ENCODE data around the gene CHSY1.

The CHSY1 gene

GRCh38 chr15:101170568-101171350 lies 81.1 kb downstream of the CHSY1 start:
- DNase-seq (ENCODE audit: low spot score), result no peak

GRCh38 chr15:101169495-101170071 lies 82.3 kb downstream of the CHSY1 start:
- DNase-seq (ENCODE audit: low spot score), result no peak

DNA sequence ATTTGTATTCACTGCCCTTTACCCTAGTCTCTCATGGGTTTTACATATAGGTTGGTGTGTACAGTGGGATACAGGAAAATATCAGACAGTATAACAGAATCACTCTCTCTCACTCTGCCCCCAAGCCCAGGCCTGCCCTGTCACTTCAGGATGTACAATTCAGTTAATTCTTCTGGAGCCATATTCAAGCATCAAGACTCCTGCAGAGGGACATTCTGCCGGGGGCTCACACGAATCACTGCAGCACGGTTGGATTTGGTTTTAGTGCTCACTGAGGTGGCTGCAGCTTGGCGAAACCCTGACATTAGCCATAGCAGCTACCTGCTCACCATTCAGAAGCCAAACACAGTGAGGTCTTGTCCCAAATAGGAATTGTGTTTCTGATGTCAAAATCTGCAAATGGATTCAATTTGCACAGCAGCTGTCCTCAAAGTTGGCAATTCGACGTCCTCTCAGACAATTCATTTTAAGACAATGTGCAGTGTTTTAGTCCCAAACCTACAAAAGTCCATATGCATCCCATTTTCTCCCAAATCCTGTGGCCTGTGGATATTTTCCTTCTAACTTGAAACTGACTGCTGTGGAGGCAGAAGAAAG lies 82.9 kb downstream of the CHSY1 start:
- no peak for DNase-seq (ENCODE audit: low spot score)

DNA sequence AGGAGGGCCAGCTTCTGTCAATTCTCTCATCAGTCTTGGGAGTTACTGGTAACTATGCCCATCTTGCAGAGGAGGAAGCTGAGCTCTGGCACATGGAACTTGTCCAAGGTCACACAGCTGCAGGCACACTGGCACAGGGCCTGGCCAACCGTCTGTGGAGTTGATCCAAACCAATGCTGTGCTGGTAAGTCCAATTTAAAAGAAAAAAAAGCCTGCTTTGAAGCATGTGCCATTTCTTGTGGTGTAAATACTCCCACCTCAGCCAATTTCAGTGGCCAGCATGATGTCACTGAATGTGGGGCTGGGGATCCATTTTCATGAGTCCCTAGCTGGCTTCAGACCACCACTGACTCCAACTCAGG lies 83.4 kb downstream of the CHSY1 start:
- no peak for DNase-seq (ENCODE audit: low spot score)

DNA sequence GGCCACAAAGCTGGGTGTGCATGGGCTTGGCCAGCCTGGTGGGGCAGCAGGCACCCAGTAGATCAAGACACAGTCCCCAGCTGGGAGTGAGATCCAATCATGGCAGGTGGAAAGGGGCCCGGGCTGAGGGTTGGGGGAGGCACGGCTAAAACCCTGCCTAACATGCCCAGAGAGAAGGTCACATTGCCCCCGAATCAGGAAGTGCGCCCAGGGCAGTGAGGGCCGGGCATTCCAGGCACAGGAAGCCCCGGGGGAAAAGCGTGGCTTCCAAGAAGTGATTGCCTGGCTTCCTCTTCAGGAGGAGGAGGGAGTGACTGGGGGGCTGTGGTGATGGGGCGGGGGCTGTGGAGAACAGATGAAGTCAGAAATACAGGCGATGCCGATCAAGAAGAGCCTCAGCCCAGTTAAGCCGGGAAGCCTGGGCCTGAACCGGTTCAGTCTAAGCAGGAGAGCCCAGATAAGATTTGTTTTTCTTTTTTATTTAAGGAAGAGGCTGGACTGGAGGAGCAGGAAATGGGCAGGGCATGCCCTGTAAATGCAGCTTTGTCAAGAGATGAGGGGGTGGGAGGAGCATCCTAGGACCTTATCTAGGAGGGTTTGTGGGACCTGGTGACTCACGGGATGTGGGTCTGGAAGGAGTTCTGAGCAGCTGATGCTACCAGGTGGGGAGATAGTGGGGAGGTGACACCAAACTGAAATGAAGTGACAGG lies 83.9 kb downstream of the CHSY1 start:
- DNase-seq (ENCODE audit: low spot score), result peak; percentile 11

- no peak for DNase-seq (ENCODE audit: low spot score)
Measured at GRCh38 chr15:101167411-101167752, 84.5 kb downstream of the CHSY1 start.

GRCh38 chr15:101165905-101166471 lies 85.9 kb downstream of the CHSY1 start:
- DNase-seq (ENCODE audit: low spot score), result no peak

DNA sequence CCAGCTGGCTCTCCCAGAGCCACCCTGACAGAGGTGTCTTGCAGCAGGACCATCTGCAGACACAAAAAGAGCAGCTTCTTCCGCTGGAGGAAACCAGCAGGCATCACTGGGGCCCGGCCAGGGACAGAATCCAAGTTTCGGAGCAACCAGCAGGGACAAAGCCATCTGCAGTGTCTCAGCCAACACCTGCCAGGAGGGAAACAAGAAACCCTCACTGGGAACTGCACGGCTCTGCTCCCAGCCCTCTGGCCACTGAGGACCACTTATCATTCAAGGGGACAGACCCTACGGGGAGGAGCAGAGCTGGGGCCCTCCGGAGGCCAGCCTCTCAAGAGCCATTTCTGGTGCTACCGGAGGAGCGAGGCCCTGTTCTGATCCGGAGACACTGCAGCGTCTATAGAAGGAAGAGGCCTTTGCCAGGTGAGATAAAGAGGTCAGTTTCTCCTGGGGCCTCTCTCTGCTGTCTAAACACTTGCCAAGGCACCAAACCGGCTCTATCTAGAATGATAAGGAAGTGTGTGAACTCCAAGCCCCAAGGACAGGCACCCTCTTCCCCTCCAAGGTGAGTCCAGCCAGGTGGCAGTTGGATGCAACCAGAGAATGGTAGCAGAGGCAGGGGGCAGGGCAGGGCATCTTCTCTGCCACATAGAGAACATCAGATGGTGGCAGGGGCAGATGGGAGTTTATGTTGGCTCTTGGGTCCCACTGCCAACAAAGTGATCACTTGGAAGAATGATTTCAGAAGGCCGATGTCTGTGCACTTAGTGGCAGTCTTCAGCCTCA lies 89.0 kb downstream of the CHSY1 start:
- DNase-seq (ENCODE audit: low spot score), result no peak

GRCh38 chr15:101161656-101162055 lies 90.2 kb downstream of the CHSY1 start:
- DNase-seq (ENCODE audit: low spot score), result no peak

DNA sequence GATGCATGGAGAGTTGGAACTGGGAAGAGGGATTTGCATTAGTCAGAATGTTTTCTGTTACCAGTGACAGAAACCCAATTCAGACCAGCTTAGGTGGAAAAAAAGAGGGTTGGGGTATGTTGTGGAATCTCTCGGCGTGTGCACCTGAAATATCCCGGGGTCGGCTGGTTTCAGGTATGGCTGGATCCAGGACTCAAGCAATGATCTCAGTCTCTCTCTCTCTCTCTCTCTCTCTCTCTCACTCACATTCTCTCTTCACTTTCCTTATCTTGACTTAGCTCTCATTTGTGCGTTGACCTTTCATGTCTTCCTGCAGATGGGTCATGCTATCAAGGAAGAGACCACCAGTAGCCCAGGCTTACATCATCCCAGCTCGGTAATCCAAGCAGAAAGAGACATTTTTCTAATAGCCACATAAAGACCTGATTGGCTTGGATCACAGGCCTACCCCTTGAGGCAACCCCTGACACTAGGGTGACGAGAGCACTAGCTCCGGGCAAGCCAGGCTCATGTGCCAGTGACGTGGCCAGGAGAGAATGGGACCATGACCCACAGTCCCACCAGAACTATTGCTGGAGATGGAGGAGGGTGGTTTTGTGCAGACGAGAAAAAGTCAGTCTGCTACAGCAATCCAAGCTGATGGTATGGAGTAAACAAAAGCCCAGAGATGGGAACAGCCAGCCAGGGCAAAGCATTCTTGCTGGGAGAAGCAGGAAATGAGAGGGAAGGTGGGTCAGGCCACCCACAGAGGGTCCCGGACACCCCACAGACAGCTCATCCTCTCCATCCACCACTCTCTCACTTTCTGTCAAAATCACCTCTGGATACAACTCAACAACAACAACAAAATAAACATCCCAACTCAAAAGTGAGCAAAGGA lies 91.7 kb downstream of the CHSY1 start:
- DNase-seq (ENCODE audit: low spot score), result no peak

GRCh38 chr15:101159096-101159935 lies 92.5 kb downstream of the CHSY1 start:
- no peak for DNase-seq (ENCODE audit: low spot score)

DNA sequence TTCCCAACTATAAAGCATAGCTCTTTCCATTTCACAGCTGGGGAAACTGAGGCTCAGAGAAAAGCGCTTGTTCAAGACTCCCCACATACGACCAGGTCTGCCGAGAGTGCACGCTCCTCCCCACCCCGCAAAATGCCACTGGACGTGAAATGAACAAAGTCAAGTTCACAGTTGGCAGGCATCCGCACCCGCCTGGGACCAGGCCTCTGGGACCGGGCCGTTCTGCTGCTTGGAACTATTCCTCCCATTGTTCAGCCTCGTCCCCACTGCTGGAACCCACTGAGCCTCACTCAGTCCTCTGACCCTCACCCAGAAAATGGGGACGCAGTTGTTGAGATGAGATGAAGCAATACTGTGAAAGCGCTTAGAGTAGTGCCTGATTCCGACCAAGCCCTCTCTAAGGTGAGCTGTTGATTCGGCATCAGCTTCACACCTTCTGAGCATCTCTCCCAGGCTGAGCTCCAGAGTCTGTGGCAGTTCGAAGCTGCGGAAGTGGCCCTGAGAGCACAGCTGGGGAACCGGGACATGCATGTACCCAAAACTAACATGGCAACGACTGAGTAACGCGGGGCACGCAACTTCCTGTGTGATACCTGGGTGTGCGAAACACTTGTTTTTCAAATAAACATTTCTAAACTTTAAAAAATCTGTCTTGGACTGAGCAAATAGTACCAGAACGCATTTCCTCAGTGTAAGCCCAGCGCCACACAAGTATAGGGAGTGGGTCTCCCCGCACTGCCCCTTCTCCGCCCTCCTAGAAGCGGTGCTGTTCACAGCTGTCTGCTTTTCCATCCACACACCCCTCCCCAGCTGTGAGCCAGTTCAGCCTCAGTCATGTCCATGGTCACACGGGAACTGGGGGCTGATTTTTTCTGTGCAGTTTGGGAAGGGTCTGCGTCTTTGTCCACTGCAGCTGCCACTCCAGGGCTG lies 93.4 kb downstream of the CHSY1 start:
- DNase-seq (ENCODE audit: low spot score), result no peak

DNA sequence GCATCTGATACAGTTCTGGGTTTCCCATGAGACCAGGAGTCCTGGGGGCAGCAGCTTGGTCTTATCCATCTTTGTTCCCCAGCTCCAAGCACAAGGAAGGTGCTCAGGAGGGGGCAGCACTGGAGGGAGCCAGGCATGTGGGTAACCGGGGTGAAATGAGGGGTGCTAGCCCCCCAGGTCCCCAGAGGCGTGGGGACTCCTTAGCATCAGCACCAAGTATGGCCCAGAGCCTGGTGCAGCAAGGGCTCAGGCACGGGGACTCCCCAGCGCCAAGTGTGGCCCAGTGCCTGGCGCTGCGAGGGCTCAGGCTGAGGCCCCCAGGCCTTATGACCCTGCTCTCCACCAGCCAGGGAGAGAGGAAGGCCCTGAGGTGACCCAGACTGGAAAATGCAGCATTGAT lies 94.1 kb downstream of the CHSY1 start:
- DNase-seq (ENCODE audit: low spot score), result no peak

DNA sequence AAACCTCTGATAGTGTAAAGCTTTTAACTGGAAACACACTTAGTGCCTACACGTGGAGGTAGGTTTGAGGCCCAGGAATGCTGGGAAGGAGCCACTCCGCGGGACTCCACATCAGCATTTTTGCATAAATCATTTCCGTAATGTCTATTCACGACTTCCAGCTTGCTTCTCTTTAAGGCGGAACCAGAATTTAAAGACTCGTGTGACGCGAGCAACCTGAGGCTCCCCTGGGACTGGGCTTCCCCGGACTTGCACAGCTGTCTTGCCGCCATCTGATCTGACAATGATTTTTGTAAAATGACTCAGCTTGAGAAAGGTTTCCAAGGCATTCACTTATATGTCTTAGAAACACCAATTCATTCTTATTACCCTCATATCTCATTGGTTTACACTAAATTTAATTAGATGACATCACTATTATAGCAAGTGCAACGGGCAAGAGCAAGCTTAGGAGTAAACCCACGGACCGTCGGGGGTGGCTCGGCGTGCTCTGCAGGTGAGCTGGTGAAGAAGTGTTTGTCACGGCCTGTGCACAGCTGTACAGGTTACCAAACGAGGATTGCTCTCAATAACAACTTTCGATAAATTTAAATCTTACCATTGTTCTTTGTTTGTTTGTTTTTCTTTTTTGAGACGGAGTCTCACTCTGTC lies 95.2 kb downstream of the CHSY1 start:
- DNase-seq (ENCODE audit: low spot score), result no peak

- no peak for DNase-seq (ENCODE audit: low spot score)
Measured at GRCh38 chr15:101156061-101156460, 95.8 kb downstream of the CHSY1 start.

DNA sequence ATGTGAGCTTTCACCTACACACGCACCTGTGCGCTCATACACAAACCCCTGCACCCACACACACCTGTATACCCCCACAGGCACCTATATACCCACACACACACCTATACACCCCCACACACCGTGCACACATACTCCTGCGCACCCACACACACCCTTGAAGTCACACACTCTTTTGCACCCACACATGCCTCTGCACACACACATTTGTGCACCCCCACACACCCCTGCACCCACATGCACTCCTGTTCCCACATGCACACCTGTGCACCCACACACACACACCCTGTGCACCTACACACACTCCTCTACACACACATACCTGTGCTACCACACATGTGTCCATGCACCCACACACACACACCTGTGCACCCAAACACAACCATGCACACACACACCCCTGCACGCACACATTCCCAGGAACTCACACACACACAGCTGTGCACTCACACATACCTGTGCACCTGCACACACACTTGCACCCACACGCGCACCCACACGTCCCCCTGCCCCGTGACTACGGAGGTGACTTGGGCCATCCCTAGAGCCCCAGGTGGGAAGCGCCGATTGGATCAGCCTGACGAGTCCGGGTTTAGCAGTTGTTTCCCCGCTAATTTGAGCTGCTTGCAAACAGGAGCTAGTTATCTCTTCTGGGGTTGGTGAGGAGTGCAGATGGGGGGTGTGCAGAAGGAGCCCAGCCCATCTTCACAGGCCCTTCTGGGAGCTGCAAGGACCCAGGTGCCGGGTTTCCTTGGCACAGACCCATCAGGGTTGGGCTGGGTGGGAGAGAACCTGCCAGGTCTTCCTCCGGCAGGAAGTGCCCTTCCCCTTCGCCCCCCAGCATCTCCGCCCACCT lies 97.8 kb downstream of the CHSY1 start:
- no peak for DNase-seq (ENCODE audit: low spot score)

DNA sequence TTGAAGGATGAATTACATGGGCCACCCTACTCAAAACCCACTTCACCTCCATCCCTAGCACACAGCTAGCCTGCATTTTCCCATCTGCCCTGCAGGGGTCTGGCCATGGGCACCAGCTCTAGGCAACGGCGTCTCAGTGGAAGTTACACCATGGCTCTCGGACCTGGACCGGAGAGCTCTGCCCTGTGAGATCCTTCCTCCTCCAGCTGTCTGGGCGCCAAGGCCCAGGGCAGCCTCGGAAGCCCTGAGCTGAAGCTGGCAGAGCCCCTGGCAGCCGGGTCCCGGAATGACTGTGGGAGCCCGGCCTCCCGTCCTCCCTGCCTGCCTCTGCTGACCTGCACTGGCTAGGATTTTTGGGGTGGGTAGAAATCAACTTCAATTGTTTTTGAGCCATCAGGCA lies 98.9 kb downstream of the CHSY1 start:
- DNase-seq (ENCODE audit: low spot score), result no peak
